Immature natural killer cell (primary cell): ENCODE data around the gene ADAMTS19. TPM values are rescaled to one million over a fixed set of nuclear protein-coding genes. Genes with fewer than 3 reads are reported as not detected.

Experiments
- DNase-seq, 3 donors: peaks; one replicate each; pipeline ENCODE4 v3.0.0; 2022; ENCODE audit warnings: mixed read lengths in 1 of 3
- H3K27ac Mint-ChIP-seq, 6 donors: one replicate each; pipeline ENCODE4 v1.8.0; 2020; ENCODE audit warnings: mixed read lengths in 6 of 6, mild to moderate bottlenecking in 5 of 6, inconsistent platforms in 4 of 6, moderate library complexity in 3 of 6
- H3K27me3 Mint-ChIP-seq, 3 donors: one replicate each; pipeline ENCODE4 v1.8.0; 2020 to 2021; ENCODE audit warnings: low read depth in 3 of 3, mild to moderate bottlenecking in 3 of 3, mixed read lengths in 3 of 3, moderate library complexity in 3 of 3, inconsistent platforms in 1 of 3
- H3K36me3 Mint-ChIP-seq, 3 donors: one replicate each; pipeline ENCODE4 v1.8.0; 2020; ENCODE audit warnings: mixed read lengths in 3 of 3, inconsistent platforms in 2 of 3, mild to moderate bottlenecking in 2 of 3
- H3K4me1 Mint-ChIP-seq, 2 donors: one replicate each; pipeline ENCODE4 v1.8.0; 2020; ENCODE audit warnings: inconsistent platforms in 2 of 2, mild to moderate bottlenecking in 2 of 2, mixed read lengths in 2 of 2, moderate library complexity in 1 of 2
- H3K4me3 Mint-ChIP-seq, 5 donors: one replicate each; pipeline ENCODE4 v1.8.0; 2020; ENCODE audit warnings: mild to moderate bottlenecking in 5 of 5, mixed read lengths in 5 of 5, inconsistent platforms in 3 of 5, moderate library complexity in 3 of 5
- H3K9me3 Mint-ChIP-seq, 6 donors: one replicate each; pipeline ENCODE4 v1.8.0; 2020; ENCODE audit warnings: mild to moderate bottlenecking in 6 of 6, mixed read lengths in 6 of 6, inconsistent platforms in 4 of 6, moderate library complexity in 3 of 6
- polyA plus RNA-seq, 3 donors: library from polyadenylated mRNA; unstranded; fragments of 300-500 nt; fragmentation: Illumina TruSeq; gene quantifications; one replicate each; pipeline ENCODE4 v1.2.3, GENCODE V29; 2021

ADAMTS19 gene
- polyA plus RNA-seq, 3 donors from 2014 or later = not detected

GRCh38 chr5:129496864-129497595, 36.9 kb downstream of the ADAMTS19 start:
- DNase-seq = no peak
- no peak overlapping the region for H3K27ac Mint-ChIP-seq
- no peaks in the 10 kb centered on the region for H3K4me1 Mint-ChIP-seq
- H3K4me3 Mint-ChIP-seq = no peak overlapping the region
- H3K36me3 Mint-ChIP-seq = no peaks in the 10 kb centered on the region
- H3K27me3 Mint-ChIP-seq = peaks cover 0 to 2% (median 1%) of the 10 kb centered on the region in 3 donors
- peaks cover 6 to 28% (median 10%) of the 10 kb centered on the region in 6 donors for H3K9me3 Mint-ChIP-seq

GRCh38 chr5:129499208-129499852, 39.2 kb downstream of the ADAMTS19 start:
- Mint-ChIP-seq H3K4me1 (no peaks in the 10 kb centered on the region), H3K27ac (no peak overlapping the region), H3K4me3 (no peak overlapping the region), H3K9me3 (peaks cover 5 to 29% (median 15%) of the 10 kb centered on the region in 6 donors), H3K36me3 (no peaks in the 10 kb centered on the region), H3K27me3 (peaks cover 0 to 2% (median 1%) of the 10 kb centered on the region in 3 donors)
- DNase-seq = no peak

- Mint-ChIP-seq H3K27me3 (peaks cover 0 to 1% (median 0%) of the 10 kb centered on the region in 3 donors), H3K27ac (no peak overlapping the region), H3K36me3 (no peaks in the 10 kb centered on the region), H3K9me3 (peaks cover 0 to 33% (median 13%) of the 10 kb centered on the region in 6 donors), H3K4me1 (no peaks in the 10 kb centered on the region), H3K4me3 (no peak overlapping the region)
- no peak for DNase-seq
Observed at GRCh38 chr5:129500101-129500500, 40.0 kb downstream of the ADAMTS19 start.

- Mint-ChIP-seq H3K9me3 (peaks cover 0 to 21% (median 7%) of the 10 kb centered on the region in 6 donors), H3K27me3 (peaks cover 0 to 1% (median 0%) of the 10 kb centered on the region in 3 donors), H3K36me3 (no peaks in the 10 kb centered on the region), H3K4me3 (no peak overlapping the region), H3K4me1 (no peaks in the 10 kb centered on the region), H3K27ac (no peak overlapping the region)
- no peak for DNase-seq
Observed at GRCh38 chr5:129506086-129506485, 46.0 kb downstream of the ADAMTS19 start.

GRCh38 chr5:129506950-129507349, 46.9 kb downstream of the ADAMTS19 start:
- Mint-ChIP-seq H3K4me1 (no peaks in the 10 kb centered on the region), H3K36me3 (no peaks in the 10 kb centered on the region), H3K9me3 (peaks cover 0 to 19% (median 5%) of the 10 kb centered on the region in 6 donors), H3K27ac (no peak overlapping the region), H3K27me3 (peaks cover 0 to 1% (median 0%) of the 10 kb centered on the region in 3 donors), H3K4me3 (no peak overlapping the region)
- DNase-seq = no peak

- no peaks in the 10 kb centered on the region for H3K36me3 Mint-ChIP-seq
- DNase-seq = no peak
- no peak overlapping the region for H3K4me3 Mint-ChIP-seq
- peaks cover 0 to 1% (median 0%) of the 10 kb centered on the region in 3 donors for H3K27me3 Mint-ChIP-seq
- no peaks in the 10 kb centered on the region for H3K4me1 Mint-ChIP-seq
- no peak overlapping the region for H3K27ac Mint-ChIP-seq
- peaks cover 1 to 17% (median 4%) of the 10 kb centered on the region in 6 donors for H3K9me3 Mint-ChIP-seq
Observed at GRCh38 chr5:129507527-129507926, 47.4 kb downstream of the ADAMTS19 start.

- peaks cover 0 to 1% (median 0%) of the 10 kb centered on the region in 3 donors for H3K27me3 Mint-ChIP-seq
- H3K4me1 Mint-ChIP-seq = no peaks in the 10 kb centered on the region
Observed at GRCh38 chr5:129508606-129509005, 48.5 kb downstream of the ADAMTS19 start.

GRCh38 chr5:129509363-129509975, 49.4 kb downstream of the ADAMTS19 start:
- no peak overlapping the region for H3K27ac Mint-ChIP-seq
- no peak for DNase-seq
- peaks cover 2 to 23% (median 7%) of the 10 kb centered on the region in 6 donors for H3K9me3 Mint-ChIP-seq
- H3K36me3 Mint-ChIP-seq = no peaks in the 10 kb centered on the region
- H3K27me3 Mint-ChIP-seq = peaks cover 0 to 1% (median 0%) of the 10 kb centered on the region in 3 donors
- no peak overlapping the region for H3K4me3 Mint-ChIP-seq
- H3K4me1 Mint-ChIP-seq = no peaks in the 10 kb centered on the region

More at GRCh38 chr5:129508606-129509005, 48.5 kb downstream of the ADAMTS19 start:
- Mint-ChIP-seq H3K9me3 (peaks cover 2 to 17% (median 5%) of the 10 kb centered on the region in 6 donors), H3K27ac (no peak overlapping the region), H3K4me3 (no peak overlapping the region), H3K36me3 (no peaks in the 10 kb centered on the region)
- no peak for DNase-seq

GRCh38 chr5:129511291-129511690, 51.2 kb downstream of the ADAMTS19 start:
- DNase-seq = no peak
- H3K9me3 Mint-ChIP-seq = peaks cover 6 to 34% (median 14%) of the 10 kb centered on the region in 6 donors
- H3K4me3 Mint-ChIP-seq = no peak overlapping the region
- no peaks in the 10 kb centered on the region for H3K36me3 Mint-ChIP-seq
- no peaks in the 10 kb centered on the region for H3K27me3 Mint-ChIP-seq
- no peaks in the 10 kb centered on the region for H3K4me1 Mint-ChIP-seq
- no peak overlapping the region for H3K27ac Mint-ChIP-seq

GRCh38 chr5:129541051-129541450, 81.0 kb downstream of the ADAMTS19 start:
- Mint-ChIP-seq H3K27me3 (no peaks in the 10 kb centered on the region), H3K4me3 (no peak overlapping the region), H3K4me1 (no peaks in the 10 kb centered on the region), H3K9me3 (peaks cover 0 to 28% (median 9%) of the 10 kb centered on the region in 6 donors), H3K27ac (no peak overlapping the region), H3K36me3 (no peaks in the 10 kb centered on the region)
- no peak for DNase-seq

- Mint-ChIP-seq H3K4me3 (no peak overlapping the region), H3K9me3 (peaks cover 0 to 33% (median 7%) of the 10 kb centered on the region in 6 donors), H3K36me3 (no peaks in the 10 kb centered on the region), H3K27ac (no peak overlapping the region), H3K4me1 (no peaks in the 10 kb centered on the region), H3K27me3 (no peaks in the 10 kb centered on the region)
- no peak for DNase-seq
Observed at GRCh38 chr5:129541648-129542251, 81.7 kb downstream of the ADAMTS19 start.

- Mint-ChIP-seq H3K4me1 (no peaks in the 10 kb centered on the region), H3K27ac (no peak overlapping the region), H3K36me3 (no peaks in the 10 kb centered on the region), H3K4me3 (no peak overlapping the region), H3K9me3 (peaks cover 3 to 29% (median 10%) of the 10 kb centered on the region in 6 donors), H3K27me3 (peaks cover 0 to 2% (median 0%) of the 10 kb centered on the region in 3 donors)
- DNase-seq = no peak
Observed at GRCh38 chr5:129547137-129547536, 87.0 kb downstream of the ADAMTS19 start.

- Mint-ChIP-seq H3K4me3 (no peak overlapping the region), H3K9me3 (peaks cover 0 to 11% (median 5%) of the 10 kb centered on the region in 6 donors)
Observed at GRCh38 chr5:129554134-129554904, 94.2 kb downstream of the ADAMTS19 start.

More at GRCh38 chr5:129554134-129554904, 94.2 kb downstream of the ADAMTS19 start:
- DNase-seq = no peak
- H3K36me3 Mint-ChIP-seq = peaks cover 0 to 4% (median 0%) of the 10 kb centered on the region in 3 donors
- H3K27me3 Mint-ChIP-seq = no peaks in the 10 kb centered on the region
- no peak overlapping the region for H3K27ac Mint-ChIP-seq
- no peaks in the 10 kb centered on the region for H3K4me1 Mint-ChIP-seq
